SK-N-SH treated with all-trans-retinoic acid at 6 μM for 48 hours (cell line): ENCODE measurements around the gene PTPRD.

Experiments used
- ATAC-seq: fragments of 200-7000 bp; cut with Tn5 transposase; 3 replicates; pipeline ENCODE4 v1.9.1; 2020; ENCODE audit warnings: mild to moderate bottlenecking, moderate library complexity
- ARNTL ChIP-seq: fragments of 450-650 bp; formaldehyde crosslinking; IDR thresholded peaks from 2 replicates; pipeline ENCODE4 v1.5.0; 2020; ENCODE audit warnings: low read depth, mild to moderate bottlenecking, moderate library complexity, borderline replicate concordance
- CREB5 ChIP-seq: fragments of 250-450 bp; sonication (Bioruptor Pico); IDR thresholded peaks from 2 replicates; pipeline ENCODE4 v1.5.1; 2020; ENCODE audit warnings: low read depth, mild to moderate bottlenecking, moderate library complexity
- CSDC2 ChIP-seq: fragments of 250-450 bp; sonication (Bioruptor Pico); IDR thresholded peaks from 2 replicates; pipeline ENCODE4 v1.5.0; 2020; ENCODE audit warnings: mild to moderate bottlenecking, moderate library complexity
- CSRNP3 ChIP-seq: fragments of 250-450 bp; sonication (Bioruptor Pico); IDR thresholded peaks from 2 replicates; pipeline ENCODE4 v1.5.1; 2021; ENCODE audit warnings: mild to moderate bottlenecking, moderate library complexity
- ESRRG ChIP-seq: fragments of 250-450 bp; sonication (Bioruptor Pico); IDR thresholded peaks from 2 replicates; pipeline ENCODE4 v1.6.1; 2021; ENCODE audit warnings: mild to moderate bottlenecking
- GLIS3 ChIP-seq: fragments of 250-450 bp; sonication (Bioruptor Pico); IDR thresholded peaks from 2 replicates; pipeline ENCODE4 v1.5.0; 2020; ENCODE audit warnings: mild to moderate bottlenecking, moderate library complexity
- ISL1 ChIP-seq: fragments of 250-450 bp; sonication (Bioruptor Pico); IDR thresholded peaks from 2 replicates; pipeline ENCODE4 v2.1.2; 2022; ENCODE audit warnings: mild to moderate bottlenecking, moderate library complexity
- OSR1 ChIP-seq: fragments of 250-450 bp; sonication (Bioruptor Pico); IDR thresholded peaks from 2 replicates; pipeline ENCODE4 v1.8.0; 2022; ENCODE audit warnings: moderate library complexity, mild to moderate bottlenecking, inconsistent platforms
- PATZ1 ChIP-seq: fragments of 250-450 bp; sonication (Bioruptor Pico); IDR thresholded peaks from 2 replicates; pipeline ENCODE4 v1.8.0; 2020; ENCODE audit warnings: mild to moderate bottlenecking, moderate library complexity, borderline replicate concordance
- POU6F1 ChIP-seq: fragments of 250-450 bp; sonication (Bioruptor Pico); IDR thresholded peaks from 2 replicates; pipeline ENCODE4 v1.8.0; 2021; ENCODE audit warnings: low read depth, mild to moderate bottlenecking, moderate library complexity, borderline replicate concordance
- PPARA ChIP-seq: fragments of 250-450 bp; sonication (Bioruptor Pico); IDR thresholded peaks from 2 replicates; pipeline ENCODE4 v1.5.0; 2020; ENCODE audit warnings: mild to moderate bottlenecking, borderline replicate concordance
- RARB ChIP-seq: fragments of 250-450 bp; sonication (Bioruptor Pico); IDR thresholded peaks from 2 replicates; pipeline ENCODE4 v1.8.0; 2021; ENCODE audit warnings: mild to moderate bottlenecking, moderate library complexity
- SNAI2 ChIP-seq: fragments of 250-450 bp; sonication (Bioruptor Pico); IDR thresholded peaks from 2 replicates; pipeline ENCODE4 v1.5.0; 2020; ENCODE audit warnings: mild to moderate bottlenecking, moderate library complexity
- TCF4 ChIP-seq: fragments of 250-450 bp; sonication (Bioruptor Pico); IDR thresholded peaks from 2 replicates; pipeline ENCODE4 v1.8.0; 2021; ENCODE audit warnings: mild to moderate bottlenecking, moderate library complexity, borderline replicate concordance
- TOX ChIP-seq: fragments of 250-450 bp; sonication (Bioruptor Pico); IDR thresholded peaks from 2 replicates; pipeline ENCODE4 v1.8.0; 2021; ENCODE audit warnings: mild to moderate bottlenecking, moderate library complexity, borderline replicate concordance
- TSHZ2 ChIP-seq: fragments of 250-450 bp; sonication (Bioruptor Pico); IDR thresholded peaks from 2 replicates; pipeline ENCODE4 v1.5.0; 2020; ENCODE audit warnings: mild to moderate bottlenecking, moderate library complexity
- ZC3H10 ChIP-seq: fragments of 250-450 bp; sonication (Bioruptor Pico); IDR thresholded peaks from 2 replicates; pipeline ENCODE4 v1.5.1; 2021; ENCODE audit warnings: mild to moderate bottlenecking, moderate library complexity
- ZFP3 ChIP-seq: fragments of 250-450 bp; sonication (Bioruptor Pico); IDR thresholded peaks from 2 replicates; pipeline ENCODE4 v1.5.0; 2020; ENCODE audit warnings: mild to moderate bottlenecking, moderate library complexity
- ZFP30 ChIP-seq: fragments of 450-650 bp; formaldehyde crosslinking; IDR thresholded peaks from 2 replicates; pipeline ENCODE4 v1.5.0; 2022; ENCODE audit warnings: mild to moderate bottlenecking, moderate library complexity
- ZNF565 ChIP-seq: fragments of 450-650 bp; formaldehyde crosslinking; conservative IDR thresholded peaks from 2 replicates; pipeline ENCODE4 v1.5.0; 2020; ENCODE audit warnings: low read depth, mild to moderate bottlenecking, moderate library complexity
- ZNF70 ChIP-seq: fragments of 450-650 bp; formaldehyde crosslinking; IDR thresholded peaks from 2 replicates; pipeline ENCODE4 v1.5.0; 2020; ENCODE audit warnings: mild to moderate bottlenecking, moderate library complexity
- ZNF8 ChIP-seq: fragments of 450-650 bp; formaldehyde crosslinking; IDR thresholded peaks from 2 replicates; pipeline ENCODE4 v1.5.0; 2020; ENCODE audit warnings: mild to moderate bottlenecking, moderate library complexity

The PTPRD gene

GRCh38 chr9:8560560-8561525 lies 2052.0 kb downstream of the PTPRD start:
- TF ChIP-seq ZNF565 (CRISPR knock-in tag) = no peak
- no peak for TF ChIP-seq ZFP3 (CRISPR knock-in tag)
- TF ChIP-seq OSR1 (CRISPR knock-in tag) = no peak
- TF ChIP-seq SNAI2 (CRISPR knock-in tag) = no peak
- no peak for TF ChIP-seq PPARA
- no peak for TF ChIP-seq TCF4 (CRISPR knock-in tag)
- TF ChIP-seq ZFP30 (CRISPR knock-in tag) = no peak
- no peak for TF ChIP-seq PATZ1 (CRISPR knock-in tag)
- no peak for TF ChIP-seq POU6F1 (CRISPR knock-in tag)
- TF ChIP-seq ISL1 (CRISPR knock-in tag) = no peak
- TF ChIP-seq TSHZ2 = no peak
- no peak for TF ChIP-seq ZC3H10 (CRISPR knock-in tag)
- no peak for TF ChIP-seq RARB (CRISPR knock-in tag)
- no peak for TF ChIP-seq CSDC2 (CRISPR knock-in tag)
- no peak for TF ChIP-seq ZNF8 (CRISPR knock-in tag)
- no peak for TF ChIP-seq ESRRG (CRISPR knock-in tag)
- no peak for TF ChIP-seq GLIS3 (CRISPR knock-in tag)
- TF ChIP-seq ZNF70 (CRISPR knock-in tag) = no peak
- TF ChIP-seq CREB5 (CRISPR knock-in tag) = no peak
- TF ChIP-seq CSRNP3 (CRISPR knock-in tag) = no peak
- ATAC-seq = no peak

- TF ChIP-seq SNAI2 (CRISPR knock-in tag) = no peak
- no peak for ATAC-seq
These were observed 2054.6 kb downstream of the PTPRD start for GRCh38 chr9:8558176-8558575.

GRCh38 chr9:8555762-8556500 lies 2056.9 kb downstream of the PTPRD start:
- TF ChIP-seq OSR1 (CRISPR knock-in tag) (no peak), CSDC2 (CRISPR knock-in tag) (no peak), TSHZ2 (no peak), ISL1 (CRISPR knock-in tag) (no peak), TOX (CRISPR knock-in tag) (no peak), ARNTL (CRISPR knock-in tag) (no peak), ZNF70 (CRISPR knock-in tag) (no peak), POU6F1 (CRISPR knock-in tag) (no peak), SNAI2 (CRISPR knock-in tag) (no peak), GLIS3 (CRISPR knock-in tag) (no peak)
- ATAC-seq = no peak
